Loucy (cell line): Measurements from ENCODE around the gene OFD1.

Experiments
- EZH2phosphoT487 ChIP-seq: fragments of 200-600 bp; IDR thresholded peaks from 2 replicates; pipeline ENCODE4 v1.6.1; 2018; ENCODE audit warnings: antibody characterized with exemption, mild to moderate bottlenecking, moderate library complexity, borderline replicate concordance
- TF ChIP-seq, protein P1 (sequence below): fragments of 200-600 bp; sonication (generic); conservative IDR thresholded peaks from 2 replicates; pipeline ENCODE4 v1.5.1; 2014; ENCODE audit warnings: mild to moderate bottlenecking, antibody characterized with exemption, low read length

DNA sequence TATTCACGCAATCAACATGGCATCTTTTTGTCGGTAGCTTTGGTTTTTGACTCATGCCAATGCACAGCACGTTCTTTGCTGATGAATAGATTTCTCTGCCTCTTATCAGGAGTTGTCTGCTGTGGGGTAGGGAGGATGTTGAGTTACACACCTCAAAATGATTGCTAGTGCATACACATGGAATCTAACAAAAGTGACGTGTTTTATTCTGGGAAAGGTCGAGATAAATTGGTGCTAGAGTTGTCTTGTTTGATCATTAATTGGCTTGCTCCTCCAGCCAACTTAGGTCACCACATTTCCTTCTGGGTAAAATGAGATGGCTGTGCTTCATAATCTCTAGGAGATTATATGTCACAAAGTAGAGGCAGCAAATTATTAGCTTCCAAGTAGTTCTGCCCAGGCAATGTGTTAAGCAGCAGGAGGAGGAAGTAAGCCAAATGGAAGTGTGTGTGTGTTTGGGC is 41.7 kb upstream of the OFD1 start:
- TF ChIP-seq, protein P1, sequence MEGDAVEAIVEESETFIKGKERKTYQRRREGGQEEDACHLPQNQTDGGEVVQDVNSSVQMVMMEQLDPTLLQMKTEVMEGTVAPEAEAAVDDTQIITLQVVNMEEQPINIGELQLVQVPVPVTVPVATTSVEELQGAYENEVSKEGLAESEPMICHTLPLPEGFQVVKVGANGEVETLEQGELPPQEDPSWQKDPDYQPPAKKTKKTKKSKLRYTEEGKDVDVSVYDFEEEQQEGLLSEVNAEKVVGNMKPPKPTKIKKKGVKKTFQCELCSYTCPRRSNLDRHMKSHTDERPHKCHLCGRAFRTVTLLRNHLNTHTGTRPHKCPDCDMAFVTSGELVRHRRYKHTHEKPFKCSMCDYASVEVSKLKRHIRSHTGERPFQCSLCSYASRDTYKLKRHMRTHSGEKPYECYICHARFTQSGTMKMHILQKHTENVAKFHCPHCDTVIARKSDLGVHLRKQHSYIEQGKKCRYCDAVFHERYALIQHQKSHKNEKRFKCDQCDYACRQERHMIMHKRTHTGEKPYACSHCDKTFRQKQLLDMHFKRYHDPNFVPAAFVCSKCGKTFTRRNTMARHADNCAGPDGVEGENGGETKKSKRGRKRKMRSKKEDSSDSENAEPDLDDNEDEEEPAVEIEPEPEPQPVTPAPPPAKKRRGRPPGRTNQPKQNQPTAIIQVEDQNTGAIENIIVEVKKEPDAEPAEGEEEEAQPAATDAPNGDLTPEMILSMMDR = no peak
- TF ChIP-seq EZH2phosphoT487 = no peak
